ENCODE measurements around the gene PLD4. TPM values are rescaled to one million over a fixed set of nuclear protein-coding genes. Genes with fewer than 3 reads are reported as not detected.

The PLD4 gene
- total and polyA plus RNA-seq, 2 experiments from 2014 or later, result not detected

DNA sequence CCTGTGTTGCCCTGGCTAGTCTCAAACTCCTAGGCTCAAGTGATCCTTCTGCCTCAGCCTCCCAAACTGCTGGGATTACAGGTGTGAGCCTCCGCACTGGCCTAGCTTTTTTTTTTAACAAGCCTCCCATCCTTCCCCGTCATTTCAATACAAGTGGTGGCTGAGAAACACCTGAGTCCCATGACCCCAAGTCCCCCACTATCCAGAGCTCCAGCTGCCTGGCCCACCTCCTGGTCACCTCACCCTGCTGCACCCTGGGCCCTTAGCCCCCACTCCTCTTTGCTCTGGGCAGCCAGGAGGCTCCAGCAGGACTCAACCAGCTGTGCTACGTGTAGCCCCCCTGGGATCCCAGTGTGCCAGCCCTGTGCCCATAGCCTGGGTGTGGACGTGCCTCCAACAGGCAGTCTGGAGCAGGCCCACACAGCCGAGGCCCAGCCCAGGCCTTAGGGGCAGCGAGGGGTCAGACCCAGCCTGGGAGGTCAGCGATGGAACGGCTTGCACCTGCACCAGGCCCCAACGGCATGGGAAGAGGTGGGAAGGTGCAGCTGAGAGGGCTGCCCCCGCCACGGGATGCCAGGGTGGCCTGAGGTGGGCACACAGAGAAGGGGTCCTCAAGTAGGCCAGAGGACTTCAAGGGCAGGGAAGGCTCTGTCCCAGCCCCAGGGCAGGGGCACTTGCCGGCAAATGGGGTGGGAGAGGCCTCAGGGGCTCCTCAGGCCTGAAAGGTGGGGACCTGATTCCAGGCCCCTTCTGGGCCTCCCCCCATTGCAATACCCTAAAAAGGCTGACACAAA is 47.0 kb downstream of the PLD4 start:
- H3K27ac Mint-ChIP-seq, result no peak overlapping the region
- H3K36me3 Mint-ChIP-seq (ENCODE audit: low read depth), result no peaks in the 10 kb centered on the region
- Histone ChIP-seq H3K4me3 (no peak overlapping the region), H3K27ac (ENCODE audit: low read depth) (no peak overlapping the region), H3K9me2 (ENCODE audit: insufficient read depth) (no peaks in the 10 kb centered on the region), H4K20me1 (replicated peaks; ENCODE audit: insufficient read depth) (no peaks in the 10 kb centered on the region), H3K27me3 (ENCODE audit: insufficient read depth) (peaks cover 5% of the 10 kb centered on the region), H2AFZ (no peak overlapping the region), H3K4me1 (ENCODE audit: insufficient read depth) (peaks cover 13% of the 10 kb centered on the region; the same call in 1 of the 2 replicates), H3K36me3 (ENCODE audit: insufficient read depth) (no peaks in the 10 kb centered on the region), H3F3A (replicated peaks; ENCODE audit: low read depth) (no peaks in the 10 kb centered on the region), H3K79me2 (replicated peaks; ENCODE audit: insufficient read depth) (no peaks in the 10 kb centered on the region), H3K4me2 (no peak overlapping the region)
- peaks cover 12% of the 10 kb centered on the region; the same call in 2 of the 3 replicates for H3K4me1 Mint-ChIP-seq
- ATAC-seq (no peak), DNase-seq (ENCODE audit: low spot score) (no peak)
- TF ChIP-seq NANOG (IDR thresholded peaks at IDR 0.05; ENCODE audit: borderline replicate concordance) (no peak), EZH2phosphoT487 (IDR thresholded peaks at IDR 0.05; ENCODE audit: unreplicated experiment) (no peak), ZNF331 (CRISPR knock-in tag; IDR thresholded peaks at IDR 0.05; ENCODE audit: low read depth) (no peak), CREB1 (CRISPR knock-in tag; IDR thresholded peaks at IDR 0.05; ENCODE audit: low read depth) (no peak), POLR2AphosphoS5 (IDR thresholded peaks at IDR 0.05; ENCODE audit: low read depth) (no peak)
- TF ChIP-seq, protein P1, sequence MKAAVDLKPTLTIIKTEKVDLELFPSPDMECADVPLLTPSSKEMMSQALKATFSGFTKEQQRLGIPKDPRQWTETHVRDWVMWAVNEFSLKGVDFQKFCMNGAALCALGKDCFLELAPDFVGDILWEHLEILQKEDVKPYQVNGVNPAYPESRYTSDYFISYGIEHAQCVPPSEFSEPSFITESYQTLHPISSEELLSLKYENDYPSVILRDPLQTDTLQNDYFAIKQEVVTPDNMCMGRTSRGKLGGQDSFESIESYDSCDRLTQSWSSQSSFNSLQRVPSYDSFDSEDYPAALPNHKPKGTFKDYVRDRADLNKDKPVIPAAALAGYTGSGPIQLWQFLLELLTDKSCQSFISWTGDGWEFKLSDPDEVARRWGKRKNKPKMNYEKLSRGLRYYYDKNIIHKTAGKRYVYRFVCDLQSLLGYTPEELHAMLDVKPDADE (IDR thresholded peaks at IDR 0.05), result no peak
- TF ChIP-seq, protein P2, sequence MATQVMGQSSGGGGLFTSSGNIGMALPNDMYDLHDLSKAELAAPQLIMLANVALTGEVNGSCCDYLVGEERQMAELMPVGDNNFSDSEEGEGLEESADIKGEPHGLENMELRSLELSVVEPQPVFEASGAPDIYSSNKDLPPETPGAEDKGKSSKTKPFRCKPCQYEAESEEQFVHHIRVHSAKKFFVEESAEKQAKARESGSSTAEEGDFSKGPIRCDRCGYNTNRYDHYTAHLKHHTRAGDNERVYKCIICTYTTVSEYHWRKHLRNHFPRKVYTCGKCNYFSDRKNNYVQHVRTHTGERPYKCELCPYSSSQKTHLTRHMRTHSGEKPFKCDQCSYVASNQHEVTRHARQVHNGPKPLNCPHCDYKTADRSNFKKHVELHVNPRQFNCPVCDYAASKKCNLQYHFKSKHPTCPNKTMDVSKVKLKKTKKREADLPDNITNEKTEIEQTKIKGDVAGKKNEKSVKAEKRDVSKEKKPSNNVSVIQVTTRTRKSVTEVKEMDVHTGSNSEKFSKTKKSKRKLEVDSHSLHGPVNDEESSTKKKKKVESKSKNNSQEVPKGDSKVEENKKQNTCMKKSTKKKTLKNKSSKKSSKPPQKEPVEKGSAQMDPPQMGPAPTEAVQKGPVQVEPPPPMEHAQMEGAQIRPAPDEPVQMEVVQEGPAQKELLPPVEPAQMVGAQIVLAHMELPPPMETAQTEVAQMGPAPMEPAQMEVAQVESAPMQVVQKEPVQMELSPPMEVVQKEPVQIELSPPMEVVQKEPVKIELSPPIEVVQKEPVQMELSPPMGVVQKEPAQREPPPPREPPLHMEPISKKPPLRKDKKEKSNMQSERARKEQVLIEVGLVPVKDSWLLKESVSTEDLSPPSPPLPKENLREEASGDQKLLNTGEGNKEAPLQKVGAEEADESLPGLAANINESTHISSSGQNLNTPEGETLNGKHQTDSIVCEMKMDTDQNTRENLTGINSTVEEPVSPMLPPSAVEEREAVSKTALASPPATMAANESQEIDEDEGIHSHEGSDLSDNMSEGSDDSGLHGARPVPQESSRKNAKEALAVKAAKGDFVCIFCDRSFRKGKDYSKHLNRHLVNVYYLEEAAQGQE (IDR thresholded peaks at IDR 0.05; ENCODE audit: unreplicated experiment), result no peak
- H3K9me3 Mint-ChIP-seq, result no peaks in the 10 kb centered on the region
- no peak overlapping the region for H3K4me3 Mint-ChIP-seq
- H3K27me3 Mint-ChIP-seq (ENCODE audit: insufficient read depth, low read depth, poor library complexity), result peaks cover 21% of the 10 kb centered on the region

DNA sequence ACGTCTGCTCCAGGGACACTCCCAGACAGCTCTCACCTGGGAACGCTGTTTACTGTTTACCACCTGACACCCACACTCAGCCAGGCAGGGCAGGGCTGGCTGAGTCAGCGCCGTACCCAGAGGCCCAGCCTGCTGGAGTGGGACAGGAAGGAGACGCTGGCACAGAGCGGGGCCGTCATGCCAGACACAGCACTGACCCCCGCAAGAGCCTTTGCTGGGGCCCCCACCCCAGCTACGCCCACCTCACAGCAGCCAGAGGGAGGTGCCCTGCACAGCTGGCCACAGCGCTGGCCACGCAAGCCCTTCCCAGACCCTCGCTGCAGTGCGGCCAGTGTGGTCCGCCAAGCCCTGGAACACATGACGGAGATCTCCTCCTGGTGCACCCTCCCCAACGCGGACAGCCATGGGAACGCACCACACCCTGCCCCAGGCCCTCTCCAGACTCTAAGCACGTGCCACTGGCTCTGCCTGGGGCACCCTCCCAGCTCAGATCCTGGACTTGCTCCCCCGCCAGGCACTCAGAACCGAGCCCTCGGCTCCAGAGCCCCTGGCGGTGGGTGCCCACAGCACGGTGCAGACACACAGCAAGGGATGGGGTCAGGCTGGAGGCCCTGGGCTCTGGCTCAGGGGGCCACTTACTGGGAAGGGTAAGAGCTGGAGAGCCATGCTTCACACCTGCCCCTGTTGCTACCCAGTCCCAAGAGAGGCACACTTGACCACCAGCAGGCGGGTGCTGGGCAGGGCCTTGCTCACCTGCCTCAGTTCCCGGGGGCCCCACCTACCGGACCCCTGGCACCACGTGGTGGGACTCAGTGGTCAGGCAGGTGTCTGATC is 47.8 kb downstream of the PLD4 start:
- no peak for ATAC-seq
- Mint-ChIP-seq H3K27me3 (ENCODE audit: insufficient read depth, low read depth, poor library complexity) (peaks cover 30% of the 10 kb centered on the region), H3K4me3 (no peak overlapping the region), H3K36me3 (ENCODE audit: low read depth) (no peaks in the 10 kb centered on the region), H3K4me1 (peaks cover 12% of the 10 kb centered on the region; the same call in 2 of the 3 replicates), H3K9me3 (no peaks in the 10 kb centered on the region), H3K27ac (no peak overlapping the region)
- Histone ChIP-seq H2AFZ (no peak overlapping the region), H4K20me1 (replicated peaks; ENCODE audit: insufficient read depth) (no peaks in the 10 kb centered on the region), H3K27me3 (ENCODE audit: insufficient read depth) (peaks cover 14% of the 10 kb centered on the region), H3K4me1 (ENCODE audit: insufficient read depth) (peaks cover 8% of the 10 kb centered on the region; the same call in 1 of the 2 replicates), H3K79me2 (replicated peaks; ENCODE audit: insufficient read depth) (no peaks in the 10 kb centered on the region), H3F3A (replicated peaks; ENCODE audit: low read depth) (no peaks in the 10 kb centered on the region), H3K4me3 (no peak overlapping the region), H3K27ac (ENCODE audit: low read depth) (no peak overlapping the region), H3K4me2 (no peak overlapping the region), H3K36me3 (ENCODE audit: insufficient read depth) (no peaks in the 10 kb centered on the region), H3K9me2 (ENCODE audit: insufficient read depth) (no peaks in the 10 kb centered on the region)
- DNase-seq (ENCODE audit: low spot score), result no peak
- TF ChIP-seq EZH2phosphoT487 (IDR thresholded peaks at IDR 0.05; ENCODE audit: unreplicated experiment) (no peak), ZNF331 (CRISPR knock-in tag; IDR thresholded peaks at IDR 0.05; ENCODE audit: low read depth) (no peak), POLR2AphosphoS5 (IDR thresholded peaks at IDR 0.05; ENCODE audit: low read depth) (no peak), STAT1 (IDR thresholded peaks at IDR 0.05; ENCODE audit: unreplicated experiment) (no peak), EZH2 (IDR thresholded peaks at IDR 0.05; ENCODE audit: low read depth, unreplicated experiment) (no peak), CREB1 (CRISPR knock-in tag; IDR thresholded peaks at IDR 0.05; ENCODE audit: low read depth) (no peak), ZNF114 (CRISPR knock-in tag; IDR thresholded peaks at IDR 0.05) (no peak), JUNB (IDR thresholded peaks at IDR 0.05; ENCODE audit: unreplicated experiment) (no peak)
- TF ChIP-seq, protein P1 (IDR thresholded peaks at IDR 0.05), result no peak
- TF ChIP-seq, protein P2 (IDR thresholded peaks at IDR 0.05; ENCODE audit: unreplicated experiment), result no peak
